K562 (cell line): ENCODE results near the gene CHTOP.

Source experiments
- CTCF ChIP-seq, 3 experiments: IDR thresholded peaks in 2 of 3; conservative IDR thresholded peaks in 1 of 3; 2 replicates each; pipeline ENCODE4 v1.5.1; 2011 to 2012; ENCODE audit warnings: low read length in 3 of 3, mild to moderate bottlenecking in 3 of 3, control low read depth in 2 of 3, improper control_type of control experiment in 1 of 3, inconsistent platforms in 1 of 3, low read depth in 1 of 3, mixed read lengths in 1 of 3, moderate library complexity in 1 of 3; ENCODE audit not compliant: insufficient read depth in 2 of 3
- DACH1 ChIP-seq: fragments of 450-650 bp; IDR thresholded peaks from 2 replicates; pipeline ENCODE4 v1.6.1; 2018; ENCODE audit not compliant: partially characterized antibody
- DMBX1 ChIP-seq: fragments of 250-450 bp; sonication (Bioruptor Pico); IDR thresholded peaks from 2 replicates; pipeline ENCODE4 v1.8.0; 2022; ENCODE audit warnings: inconsistent platforms, mild to moderate bottlenecking, moderate library complexity, borderline replicate concordance
- ETV5 ChIP-seq: sonication (generic); formaldehyde crosslinking; IDR thresholded peaks from 2 replicates; pipeline ENCODE4 v1.4.0; 2020; ENCODE audit warnings: low read depth, mild to moderate bottlenecking, missing genetic modification reagents
- FOXK2 ChIP-seq, 2 experiments: fragments of 450-650 bp; IDR thresholded peaks in 1 of 2; conservative IDR thresholded peaks in 1 of 2; 2 replicates each; pipeline ENCODE4 v1.6.1; 2016; ENCODE audit warnings: low read depth in 2 of 2, mild to moderate bottlenecking in 1 of 2
- GABPA ChIP-seq: fragments of 200-800 bp; sonication (Bioruptor generic); conservative IDR thresholded peaks from 2 replicates; pipeline ENCODE4 v1.6.1; 2016; ENCODE audit warnings: low read depth, missing genetic modification characterization, missing compliant biosample characterization
- POLR2A ChIP-seq: fragments of 450-650 bp; conservative IDR thresholded peaks from 2 replicates; pipeline ENCODE4 v1.6.1; 2016
- SREBF2 ChIP-seq: sonication (generic); formaldehyde crosslinking; IDR thresholded peaks from 2 replicates; pipeline ENCODE4 v1.4.0; 2020; ENCODE audit warnings: mild to moderate bottlenecking, missing genetic modification reagents
- TBP ChIP-seq: optimal IDR thresholded peaks from 2 replicates; pipeline ENCODE3; 2011; ENCODE audit warnings: low read depth, low read length, improper control_type of control experiment
- ZBTB8A ChIP-seq: fragments of 450-650 bp; IDR thresholded peaks from 2 replicates; pipeline ENCODE4 v1.6.1; 2018; ENCODE audit warnings: mild to moderate bottlenecking, moderate library complexity; ENCODE audit not compliant: partially characterized antibody
- ZNF140 ChIP-seq: fragments of 250-450 bp; sonication (Bioruptor Pico); IDR thresholded peaks from 2 replicates; pipeline ENCODE4 v1.8.0; 2021; ENCODE audit warnings: moderate library complexity, mild to moderate bottlenecking, inconsistent platforms
- TF ChIP-seq, protein P1 (sequence below): sonication (generic); formaldehyde crosslinking; IDR thresholded peaks from 2 replicates; pipeline ENCODE4 v1.8.1; 2023; ENCODE audit warnings: mild to moderate bottlenecking, missing genetic modification reagents

DNA sequence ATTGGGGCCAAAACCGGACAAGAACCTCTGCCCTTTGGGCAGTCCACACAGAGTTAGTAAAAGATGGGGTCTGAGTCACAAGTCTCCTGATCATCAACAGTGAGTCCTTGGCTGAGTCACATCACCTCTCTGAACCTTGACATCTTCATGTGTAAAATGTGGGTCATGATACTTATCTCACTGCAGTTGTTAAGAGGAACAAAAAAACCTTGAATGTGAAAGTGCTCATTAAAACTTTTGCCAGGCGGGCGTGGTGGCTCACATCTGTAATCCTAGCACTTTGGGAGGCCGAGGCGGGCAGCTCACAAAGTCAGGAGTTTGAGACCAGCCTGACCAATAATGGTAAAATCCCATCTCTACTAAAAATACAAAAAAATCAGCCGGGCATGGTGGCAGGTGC is 36.7 kb upstream of the CHTOP start:
- TF ChIP-seq POLR2A (no peak), TBP (no peak), ZBTB8A (no peak), ETV5 (CRISPR knock-in tag) (no peak), DACH1 (no peak), CTCF (IDR thresholded peaks at IDR 0.05 in 2 of 3, conservative IDR thresholded peaks at IDR 0.05 in 1 of 3; ENCODE audit: insufficient read depth in 2 of 3, low read depth in 1 of 3, low read length in 3 of 3) (no peak), GABPA (tag) (no peak), ZNF140 (no peak), DMBX1 (CRISPR knock-in tag) (no peak), SREBF2 (CRISPR knock-in tag) (no peak), FOXK2 (conservative IDR thresholded peaks at IDR 0.05 in 1 of 2, IDR thresholded peaks at IDR 0.05 in 1 of 2; ENCODE audit: low read depth in 2 of 2) (no peak)
- TF ChIP-seq, protein P1, sequence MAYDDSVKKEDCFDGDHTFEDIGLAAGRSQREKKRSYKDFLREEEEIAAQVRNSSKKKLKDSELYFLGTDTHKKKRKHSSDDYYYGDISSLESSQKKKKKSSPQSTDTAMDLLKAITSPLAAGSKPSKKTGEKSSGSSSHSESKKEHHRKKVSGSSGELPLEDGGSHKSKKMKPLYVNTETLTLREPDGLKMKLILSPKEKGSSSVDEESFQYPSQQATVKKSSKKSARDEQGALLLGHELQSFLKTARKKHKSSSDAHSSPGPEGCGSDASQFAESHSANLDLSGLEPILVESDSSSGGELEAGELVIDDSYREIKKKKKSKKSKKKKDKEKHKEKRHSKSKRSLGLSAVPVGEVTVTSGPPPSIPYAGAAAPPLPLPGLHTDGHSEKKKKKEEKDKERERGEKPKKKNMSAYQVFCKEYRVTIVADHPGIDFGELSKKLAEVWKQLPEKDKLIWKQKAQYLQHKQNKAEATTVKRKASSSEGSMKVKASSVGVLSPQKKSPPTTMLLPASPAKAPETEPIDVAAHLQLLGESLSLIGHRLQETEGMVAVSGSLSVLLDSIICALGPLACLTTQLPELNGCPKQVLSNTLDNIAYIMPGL (CRISPR knock-in tag), result no peak
